SK-N-SH (cell line): ENCODE results near the gene STATH. TPM values are rescaled to one million over a fixed set of nuclear protein-coding genes. Genes with fewer than 3 reads are reported as not detected.
"Not testable (repeated sequence)": the region's sequence is repeated elsewhere in the genome, so short reads cannot be mapped to it uniquely, and the experiment has no call there.

Experiments used
- CTCF ChIA-PET: fragments of 300-600, 350-600 bp; formaldehyde crosslinking; extraction: SDS; loops from one replicate; lab custom pipeline; 2021; lab: Yijun Ruan, JAX
- POLR2A ChIA-PET: fragments of 350-600 bp; sonication (Branson Sonifier 250); formaldehyde crosslinking; extraction: SDS; loops from one replicate; lab custom pipeline; 2020; ENCODE audit warnings: antibody characterized with exemption, inconsistent platforms; lab: Yijun Ruan, JAX
- DNase-seq: peaks from one replicate; pipeline ENCODE4 v3.0.0; 2012
- H2AFZ ChIP-seq: fragments of 200-600 bp; sonication (generic); 2 replicates; pipeline ENCODE4 v1.8.1; 2016; ENCODE audit warnings: antibody characterized with exemption, mild to moderate bottlenecking, low read depth
- H3F3A ChIP-seq: fragments of 200-600 bp; sonication (generic); replicated peaks from 2 replicates; pipeline ENCODE3; 2016; ENCODE audit warnings: antibody characterized with exemption, mild to moderate bottlenecking; ENCODE audit not compliant: insufficient read depth
- H3K27ac ChIP-seq, 2 experiments: fragments of 200-500 bp in 1 of 2; fragments of 200-600 bp in 1 of 2; sonication (Bioruptor generic) in 1 of 2; sonication (generic), shearing (Covaris generic) in 1 of 2; 2 replicates each; pipeline versions ENCODE4 v1.5.1 to v1.6.1; 2014 to 2016; ENCODE audit warnings: low read depth in 2 of 2, inconsistent platforms in 1 of 2, low read length in 1 of 2, mild to moderate bottlenecking in 1 of 2, mixed read lengths in 1 of 2
- H3K27me3 ChIP-seq: fragments of 200-600 bp; sonication (generic), shearing (Covaris generic); 2 replicates; pipeline ENCODE4 v1.6.1; 2016; ENCODE audit warnings: mixed run types; ENCODE audit not compliant: insufficient read depth
- H3K36me3 ChIP-seq, 2 experiments: fragments of 200-500 bp in 1 of 2; fragments of 200-600 bp in 1 of 2; sonication (Bioruptor generic) in 1 of 2; sonication (generic) in 1 of 2; replicated peaks in 1 of 2; 2 replicates each; pipeline versions ENCODE3 to v1.5.1; 2014 to 2016; ENCODE audit warnings: low read length in 1 of 2, mild to moderate bottlenecking in 1 of 2; ENCODE audit not compliant: insufficient read depth in 2 of 2, control insufficient read depth in 1 of 2
- H3K4me1 ChIP-seq, 2 experiments: fragments of 200-500 bp in 1 of 2; fragments of 200-600 bp in 1 of 2; sonication (Bioruptor generic) in 1 of 2; sonication (generic), shearing (Covaris generic) in 1 of 2; 2 replicates each; pipeline versions ENCODE4 v1.5.1 to v1.6.1; 2014 to 2016; ENCODE audit warnings: low read depth in 1 of 2, low read length in 1 of 2, mixed run types in 1 of 2; ENCODE audit not compliant: insufficient read depth in 2 of 2, control insufficient read depth in 1 of 2
- H3K4me2 ChIP-seq: fragments of 200-600 bp; sonication (generic), shearing (Covaris generic); 2 replicates; pipeline ENCODE4 v1.6.1; 2017; ENCODE audit warnings: mixed run types
- H3K4me3 ChIP-seq, 2 experiments: fragments of 200-500 bp in 1 of 2; fragments of 200-600 bp in 1 of 2; sonication (Bioruptor generic) in 1 of 2; sonication (generic), shearing (Covaris generic) in 1 of 2; 2 replicates each; pipeline versions ENCODE4 v1.5.1 to v1.8.1; 2014 to 2016; ENCODE audit warnings: low read depth in 2 of 2, inconsistent platforms in 1 of 2, low read length in 1 of 2, mild to moderate bottlenecking in 1 of 2, mixed read lengths in 1 of 2, moderate library complexity in 1 of 2
- H3K79me2 ChIP-seq: fragments of 200-600 bp; sonication (generic); 2 replicates; pipeline ENCODE4 v1.8.1; 2017; ENCODE audit warnings: mild to moderate bottlenecking; ENCODE audit not compliant: insufficient read depth
- H3K9ac ChIP-seq: fragments of 200-600 bp; sonication (generic); 2 replicates; pipeline ENCODE4 v1.6.1; 2017; ENCODE audit warnings: mixed run types
- H3K9me2 ChIP-seq: fragments of 200-600 bp; sonication (generic); 2 replicates; pipeline ENCODE4 v1.6.1; 2017; ENCODE audit warnings: mixed run types
- H3K9me3 ChIP-seq: fragments of 200-600 bp; sonication (generic); 2 replicates; pipeline ENCODE4 v1.6.1; 2017; ENCODE audit warnings: mixed run types, mild to moderate bottlenecking, moderate library complexity
- H4K20me1 ChIP-seq: fragments of 200-600 bp; sonication (generic); 2 replicates; pipeline ENCODE4 v1.6.1; 2017; ENCODE audit warnings: mild to moderate bottlenecking, mixed run types; ENCODE audit not compliant: insufficient read depth
- CTCF ChIP-seq: fragments of 200-600 bp; sonication (generic); IDR thresholded peaks from 2 replicates; pipeline ENCODE4 v1.6.1; 2017; ENCODE audit warnings: antibody characterized with exemption, mild to moderate bottlenecking, moderate library complexity
- ELF1 ChIP-seq: IDR thresholded peaks from 2 replicates; pipeline ENCODE4 v1.4.0; 2012
- EP300 ChIP-seq, 2 experiments: IDR thresholded peaks; 2 replicates each; pipeline versions ENCODE4 v1.4.0 to v1.6.1; 2012; ENCODE audit warnings: borderline replicate concordance in 1 of 2, low read depth in 1 of 2, low read length in 1 of 2
- FOSL2 ChIP-seq: IDR thresholded peaks from 2 replicates; pipeline ENCODE4 v1.4.0; 2012; ENCODE audit warnings: low read depth, mild to moderate bottlenecking, moderate library complexity, borderline replicate concordance
- FOXM1 ChIP-seq: IDR thresholded peaks from 2 replicates; pipeline ENCODE4 v1.4.0; 2012; ENCODE audit warnings: low read depth, mild to moderate bottlenecking
- GABPA ChIP-seq: IDR thresholded peaks from 2 replicates; pipeline ENCODE4 v1.4.0; 2012; ENCODE audit warnings: low read depth, mild to moderate bottlenecking
- IRF3 ChIP-seq: fragments of 150-350 bp; IDR thresholded peaks from 2 replicates; pipeline ENCODE4 v1.6.1; 2016; ENCODE audit warnings: mild to moderate bottlenecking, low read depth, low read length
- JUND ChIP-seq: IDR thresholded peaks from 2 replicates; pipeline ENCODE4 v1.4.0; 2012
- MAX ChIP-seq: IDR thresholded peaks from 2 replicates; pipeline ENCODE4 v1.4.0; 2012; ENCODE audit warnings: low read depth
- MXI1 ChIP-seq: IDR thresholded peaks from 2 replicates; pipeline ENCODE4 v1.6.1; 2012; ENCODE audit warnings: mild to moderate bottlenecking, low read depth, low read length, improper control_type of control experiment
- NRF1 ChIP-seq: IDR thresholded peaks from 2 replicates; pipeline ENCODE4 v1.6.1; 2012; ENCODE audit warnings: low read depth, mild to moderate bottlenecking, low read length
- RCOR1 ChIP-seq: fragments of 150-350 bp; IDR thresholded peaks from 2 replicates; pipeline ENCODE4 v1.6.1; 2017; ENCODE audit warnings: antibody characterized with exemption, low read length
- RFX5 ChIP-seq: IDR thresholded peaks from 2 replicates; pipeline ENCODE4 v1.6.1; 2012; ENCODE audit warnings: mild to moderate bottlenecking, improper control_type of control experiment, low read length
- RXRA ChIP-seq: IDR thresholded peaks from 2 replicates; pipeline ENCODE4 v1.4.0; 2012; ENCODE audit warnings: low read depth, mild to moderate bottlenecking, borderline replicate concordance
- SMC3 ChIP-seq: IDR thresholded peaks from 2 replicates; pipeline ENCODE4 v1.6.1; 2012; ENCODE audit warnings: low read depth, low read length, improper control_type of control experiment
- TEAD4 ChIP-seq: IDR thresholded peaks from 2 replicates; pipeline ENCODE4 v1.4.0; 2012; ENCODE audit warnings: mild to moderate bottlenecking, borderline replicate concordance; ENCODE audit not compliant: insufficient read depth
- YY1 ChIP-seq: IDR thresholded peaks from 2 replicates; pipeline ENCODE4 v1.4.0; 2012; ENCODE audit warnings: low read depth, mild to moderate bottlenecking
- ZBTB33 ChIP-seq: IDR thresholded peaks from 2 replicates; pipeline ENCODE4 v1.4.0; 2012; ENCODE audit warnings: low read depth, borderline replicate concordance
- WGBS: methylation state at CpG from one replicate; pipeline ENCODE4 v1.1.6; 2017; ENCODE audit warnings: low lambda C conversion rate; 5-methylcytosine and 5-hydroxymethylcytosine counted together
- polyA plus RNA-seq, 3 experiments: library from polyadenylated mRNA; depleted of rRNA; stranded (reverse); fragments of >200 nt; gene quantifications; 2 replicates each; pipeline ENCODE4 v1.2.3, GENCODE V29; 2012

The STATH gene
- polyA plus RNA-seq, 1 of the 3 experiments (the other 2 are of a cell fraction), result not detected

GRCh38 chr4:70008771-70009170 is 13.0 kb downstream of the STATH start:
- Histone ChIP-seq H2AFZ (no peak overlapping the region), H3K9ac (no peak overlapping the region), H3K9me3 (no peaks in the 10 kb centered on the region), H3K27me3 (no peaks in the 10 kb centered on the region), H3K36me3 (no peaks in the 10 kb centered on the region), H3K4me1 (no peaks in the 10 kb centered on the region), H3K9me2 (no peaks in the 10 kb centered on the region), H3K4me3 (no peak overlapping the region), H3K27ac (no peak overlapping the region), H3K79me2 (no peaks in the 10 kb centered on the region), H3F3A (no peaks in the 10 kb centered on the region), H4K20me1 (no peaks in the 10 kb centered on the region), H3K4me2 (no peak overlapping the region)
- ChIA-PET POLR2A (no interaction called here), CTCF (no interaction called here)
- WGBS, result 4% methylated on average over 3 of the region's 3 CpGs
- DNase-seq, result no peak
- TF ChIP-seq MAX (no peak), RCOR1 (no peak), FOSL2 (no peak), JUND (no peak), FOXM1 (no peak), IRF3 (no peak)

- DNase-seq, H3F3A ChIP-seq, H3K27ac ChIP-seq, H3K9me2 ChIP-seq, POLR2A ChIA-PET, H4K20me1 ChIP-seq, H3K4me2 ChIP-seq, H3K4me3 ChIP-seq, H3K36me3 ChIP-seq, H3K4me1 ChIP-seq, H3K79me2 ChIP-seq, H3K27me3 ChIP-seq, H3K9me3 ChIP-seq, H2AFZ ChIP-seq, CTCF ChIA-PET, H3K9ac ChIP-seq: not testable (repeated sequence)
- WGBS, result 25% methylated on average over 7 of the region's 10 CpGs
Measured at GRCh38 chr4:70019006-70019405, 23.2 kb downstream of the STATH start.

- no peaks in the 10 kb centered on the region for H3F3A ChIP-seq
- no peak overlapping the region for H3K4me3 ChIP-seq
- no peaks in the 10 kb centered on the region for H3K36me3 ChIP-seq
- no peaks in the 10 kb centered on the region for H3K9me3 ChIP-seq
- H3K9ac ChIP-seq, result no peak overlapping the region
- WGBS, result 21% methylated on average over 2 of the region's 2 CpGs
- no peak overlapping the region for H2AFZ ChIP-seq
- no peak for DNase-seq
- H4K20me1 ChIP-seq, result no peaks in the 10 kb centered on the region
- no peak overlapping the region for H3K27ac ChIP-seq
- H3K27me3 ChIP-seq, result no peaks in the 10 kb centered on the region
- no peaks in the 10 kb centered on the region for H3K79me2 ChIP-seq
- POLR2A ChIA-PET, result no interaction called here
- H3K4me2 ChIP-seq, result no peak overlapping the region
- no peaks in the 10 kb centered on the region for H3K9me2 ChIP-seq
- H3K4me1 ChIP-seq, result no peaks in the 10 kb centered on the region
- CTCF ChIA-PET, result interaction anchor here (0.6 kb wide), 1 partner anchor 9 kb away, joined by 3 read pairs; no protein-coding TSS in a partner anchor
- TF ChIP-seq CTCF, result no peak
- TF ChIP-seq NRF1, result no peak
- TF ChIP-seq TEAD4, result no peak
- TF ChIP-seq IRF3, result no peak
- TF ChIP-seq ZBTB33, result no peak
- TF ChIP-seq MXI1, result no peak
- TF ChIP-seq SMC3, result no peak
- no peak for TF ChIP-seq YY1
- TF ChIP-seq FOXM1, result no peak
- no peak for TF ChIP-seq RFX5
- TF ChIP-seq GABPA, result no peak
- no peak for TF ChIP-seq EP300 (IDR thresholded peaks at IDR 0.05; ENCODE audit: borderline replicate concordance in 1 of 2, low read depth in 1 of 2, low read length in 1 of 2)
- TF ChIP-seq ELF1, result no peak
- TF ChIP-seq RXRA, result no peak
Measured at GRCh38 chr4:70023218-70023617, 27.5 kb downstream of the STATH start.
